ENCODE data around the gene HBA1.
"Not testable (repeated sequence)": the region's sequence is repeated elsewhere in the genome, so short reads cannot be mapped to it uniquely, and the experiment has no call there.

The HBA1 gene

GRCh38 chr16:187330-187729 lies 10.8 kb downstream of the HBA1 start:
- no peak overlapping the region for H3K4me3 Mint-ChIP-seq
- no peak for ATAC-seq (replicated peaks)
- H3K27ac Mint-ChIP-seq = no peak overlapping the region

DNA sequence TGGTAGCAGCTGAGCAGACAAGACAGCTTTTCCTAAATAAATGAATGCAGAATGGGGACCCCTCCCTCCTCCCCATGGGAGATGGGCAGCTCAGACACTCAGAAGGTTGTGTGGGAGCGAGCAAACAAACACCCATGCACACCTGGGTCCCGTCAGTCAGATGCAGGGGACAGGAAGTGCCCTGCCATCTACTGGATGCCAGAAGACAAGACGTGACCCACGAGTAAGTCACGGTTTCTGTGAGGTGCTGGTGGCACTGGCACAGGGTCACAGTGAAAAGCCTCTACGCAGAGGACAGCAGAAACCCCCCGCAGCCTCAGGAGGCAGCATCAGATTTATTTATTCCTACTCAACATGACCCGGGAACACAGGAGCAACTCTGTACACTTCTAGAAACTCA lies 12.2 kb downstream of the HBA1 start:
- peak overlapping the region; percentile 37 for H3K27ac Mint-ChIP-seq
- peaks cover 0 to 3% of the 10 kb centered on the region in 2 donors for H3K4me1 Mint-ChIP-seq
- ATAC-seq (replicated peaks) = peak; percentile 62 to 78
- no peak for DNase-seq
- H3K9me3 Mint-ChIP-seq = no peaks in the 10 kb centered on the region
- no peak overlapping the region for H3K4me3 Mint-ChIP-seq
- no peaks in the 10 kb centered on the region for H3K27me3 Mint-ChIP-seq
- peaks cover 43 to 57% of the 10 kb centered on the region in 2 donors for H3K36me3 Mint-ChIP-seq

More at GRCh38 chr16:187330-187729, 10.8 kb downstream of the HBA1 start:
- peaks cover 0 to 3% of the 10 kb centered on the region in 2 donors for H3K4me1 Mint-ChIP-seq
- H3K9me3 Mint-ChIP-seq = no peaks in the 10 kb centered on the region
- peaks cover 37 to 55% of the 10 kb centered on the region in 2 donors for H3K36me3 Mint-ChIP-seq
- no peak for DNase-seq
- no peaks in the 10 kb centered on the region for H3K27me3 Mint-ChIP-seq

DNA sequence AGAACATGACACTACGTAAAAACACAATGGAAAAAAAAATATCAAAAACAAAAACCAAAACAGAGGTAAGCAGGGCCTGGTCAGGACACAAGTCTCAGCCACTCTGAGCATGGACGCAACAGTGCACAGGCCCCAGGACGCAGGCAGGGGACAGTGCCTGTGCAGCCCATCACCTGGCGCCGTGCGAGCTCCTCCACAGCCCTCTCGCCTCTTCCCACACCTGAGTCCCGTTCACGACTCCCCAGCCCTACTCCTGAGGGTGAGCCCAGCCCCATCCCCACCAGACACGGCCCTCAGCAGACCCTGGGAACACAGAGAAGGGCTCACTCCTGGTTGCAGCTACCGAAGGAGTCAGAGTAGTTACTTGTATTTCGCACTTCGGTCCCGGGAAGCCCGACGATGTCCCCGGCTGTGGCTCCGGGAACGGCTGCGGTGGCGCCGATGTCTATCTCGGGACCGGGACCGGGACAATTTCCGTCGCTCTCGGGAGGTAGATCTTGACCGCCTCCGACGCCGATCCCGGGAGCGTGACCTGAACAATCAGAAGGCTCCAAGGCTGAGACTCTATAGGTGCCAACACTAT lies 13.2 kb downstream of the HBA1 start:
- H3K4me1 Mint-ChIP-seq = peaks cover 0 to 3% of the 10 kb centered on the region in 2 donors
- no peak overlapping the region for H3K4me3 Mint-ChIP-seq
- no peak for DNase-seq
- H3K27ac Mint-ChIP-seq = peak overlapping the region; percentile 88
- H3K36me3 Mint-ChIP-seq = peaks cover 50 to 62% of the 10 kb centered on the region in 2 donors
- no peaks in the 10 kb centered on the region for H3K27me3 Mint-ChIP-seq
- ATAC-seq (replicated peaks) = no peak
- H3K9me3 Mint-ChIP-seq = no peaks in the 10 kb centered on the region

DNA sequence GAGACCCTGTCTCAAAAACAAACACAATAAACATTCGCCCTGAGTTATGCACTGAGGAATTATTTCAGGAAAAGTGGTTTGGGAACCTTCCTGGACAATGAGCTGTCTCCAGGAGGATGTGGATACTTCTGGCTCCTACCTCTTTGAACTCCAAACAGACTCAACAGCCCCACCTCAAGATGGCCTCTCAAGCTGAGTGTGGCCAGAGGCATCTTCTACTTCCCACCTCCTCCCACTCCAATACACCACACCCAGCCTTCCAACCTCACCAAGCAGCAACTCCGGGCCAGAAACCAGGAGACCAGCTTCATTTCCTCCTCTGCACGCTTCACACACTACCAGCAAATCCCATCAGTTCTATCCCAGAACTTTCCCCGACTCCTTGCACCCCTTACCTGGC lies 15.4 kb downstream of the HBA1 start:
- no peaks in the 10 kb centered on the region for H3K27me3 Mint-ChIP-seq
- no peaks in the 10 kb centered on the region for H3K9me3 Mint-ChIP-seq
- DNase-seq = no peak
- H3K27ac Mint-ChIP-seq = peak overlapping the region; percentile 42
- no peaks in the 10 kb centered on the region for H3K4me1 Mint-ChIP-seq
- H3K36me3 Mint-ChIP-seq = peaks cover 44 to 59% of the 10 kb centered on the region in 2 donors
- ATAC-seq (replicated peaks) = no peak
- H3K4me3 Mint-ChIP-seq = peak overlapping the region in 1 of 2 donors; percentile 28

GRCh38 chr16:192686-193085 lies 16.2 kb downstream of the HBA1 start:
- ATAC-seq (replicated peaks) (no peak), DNase-seq (no peak)
- H3K4me3 Mint-ChIP-seq = no peak overlapping the region
- no peaks in the 10 kb centered on the region for H3K4me1 Mint-ChIP-seq
- H3K9me3 Mint-ChIP-seq = no peaks in the 10 kb centered on the region
- H3K36me3 Mint-ChIP-seq = peaks cover 49 to 58% of the 10 kb centered on the region in 2 donors
- H3K27ac Mint-ChIP-seq = no peak overlapping the region
- no peaks in the 10 kb centered on the region for H3K27me3 Mint-ChIP-seq

DNA sequence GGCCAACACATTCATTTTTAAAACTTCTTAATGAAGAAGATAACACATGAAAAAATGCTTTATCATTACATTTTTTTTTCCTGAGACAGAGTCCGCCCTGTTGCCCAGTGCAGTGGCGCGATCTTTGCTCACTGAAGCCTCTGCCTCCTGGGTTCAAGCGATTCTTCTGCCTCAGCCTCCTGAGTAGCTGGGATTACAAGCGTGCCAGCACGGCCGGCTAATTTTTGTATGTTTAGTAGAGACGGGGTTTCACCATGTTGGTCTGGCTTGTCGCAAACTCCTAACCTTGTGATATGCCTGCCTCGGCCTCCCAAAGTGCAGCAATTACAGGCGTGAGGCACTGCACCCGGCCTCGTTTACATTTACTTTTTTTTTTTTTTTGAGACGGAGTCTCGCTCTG lies 17.0 kb downstream of the HBA1 start:
- Mint-ChIP-seq H3K27me3 (no peaks in the 10 kb centered on the region), H3K4me1 (no peaks in the 10 kb centered on the region), H3K27ac (no peak overlapping the region), H3K4me3 (no peak overlapping the region), H3K9me3 (no peaks in the 10 kb centered on the region), H3K36me3 (peaks cover 50 to 60% of the 10 kb centered on the region in 2 donors)
- ATAC-seq (replicated peaks) = no peak
- DNase-seq = no peak

DNA sequence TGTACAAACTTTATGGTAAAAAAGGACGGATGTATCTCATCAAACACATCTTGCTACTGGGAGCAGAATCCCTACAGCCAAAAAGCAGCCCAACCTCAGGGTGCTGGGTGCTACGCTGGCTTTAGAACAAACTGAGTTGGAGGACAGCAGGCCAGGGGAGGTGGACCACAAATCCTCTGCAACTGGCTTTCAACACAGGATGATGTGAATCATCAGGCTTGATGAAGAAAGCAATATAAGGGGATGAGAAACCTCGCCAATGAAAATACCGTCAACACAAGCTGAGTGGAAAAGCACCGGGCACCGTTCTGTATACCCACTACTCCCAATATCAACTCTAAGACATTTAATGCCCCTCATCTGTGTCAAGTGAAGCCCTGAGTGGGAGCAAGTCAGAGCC lies 18.0 kb downstream of the HBA1 start:
- no peak overlapping the region for H3K4me3 Mint-ChIP-seq
- no peaks in the 10 kb centered on the region for H3K27me3 Mint-ChIP-seq
- no peaks in the 10 kb centered on the region for H3K4me1 Mint-ChIP-seq
- DNase-seq (no peak), ATAC-seq (replicated peaks) (no peak)
- H3K36me3 Mint-ChIP-seq = peaks cover 47 to 52% of the 10 kb centered on the region in 2 donors
- no peak overlapping the region for H3K27ac Mint-ChIP-seq
- H3K9me3 Mint-ChIP-seq = no peaks in the 10 kb centered on the region

- Mint-ChIP-seq H3K36me3 (peaks cover 20 to 32% of the 10 kb centered on the region in 2 donors), H3K4me1 (no peaks in the 10 kb centered on the region), H3K4me3 (no peak overlapping the region), H3K9me3 (no peaks in the 10 kb centered on the region), H3K27ac (no peak overlapping the region), H3K27me3 (no peaks in the 10 kb centered on the region)
- ATAC-seq (replicated peaks) (no peak), DNase-seq (no peak)
These were observed 23.9 kb downstream of the HBA1 start for GRCh38 chr16:200388-200787.

DNA sequence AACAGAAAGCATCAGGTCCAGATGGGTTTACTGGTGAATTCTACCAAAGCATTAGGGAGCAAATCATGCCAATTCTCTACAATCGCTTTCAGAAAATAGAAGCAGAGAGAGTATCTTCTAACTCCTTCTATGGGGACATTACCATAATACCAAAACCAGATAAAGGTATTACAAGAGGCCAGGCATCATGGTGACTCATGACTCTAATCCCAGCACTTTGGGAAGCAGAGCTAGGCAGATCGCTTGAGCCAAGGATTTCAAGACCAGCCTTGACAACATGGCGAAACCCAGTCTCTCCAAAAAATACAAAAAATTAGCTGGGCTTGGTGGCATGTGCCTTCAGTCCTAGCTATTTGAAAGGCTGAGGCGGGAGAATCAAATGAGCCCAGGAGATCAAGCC lies 26.8 kb downstream of the HBA1 start:
- Mint-ChIP-seq H3K9me3 (no peaks in the 10 kb centered on the region), H3K27ac (no peak overlapping the region), H3K27me3 (no peaks in the 10 kb centered on the region), H3K36me3 (peaks cover 25 to 36% of the 10 kb centered on the region in 2 donors), H3K4me3 (no peak overlapping the region), H3K4me1 (no peaks in the 10 kb centered on the region)
- ATAC-seq (replicated peaks) (no peak), DNase-seq (no peak)

DNA sequence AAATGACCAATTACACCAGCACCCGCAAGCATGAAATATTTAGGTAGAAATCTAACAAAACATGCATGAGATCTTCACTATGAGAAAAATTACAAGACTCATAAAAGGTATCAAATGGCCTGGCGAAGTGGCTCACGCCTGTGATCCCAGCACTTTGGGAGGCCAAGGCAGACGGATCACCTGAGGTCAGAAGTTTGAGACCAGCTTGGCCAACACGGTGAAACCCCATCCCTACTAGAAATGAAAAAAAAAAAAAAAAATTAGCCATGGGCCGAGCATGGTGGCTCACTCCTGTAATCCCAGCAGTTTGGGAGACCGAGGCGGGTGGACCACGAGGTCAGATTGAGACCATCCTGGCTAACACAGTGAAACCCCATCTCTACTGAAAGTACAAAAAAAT lies 27.6 kb downstream of the HBA1 start:
- peaks cover 28 to 36% of the 10 kb centered on the region in 2 donors for H3K36me3 Mint-ChIP-seq
- not testable (repeated sequence) for DNase-seq, H3K4me1 Mint-ChIP-seq

GRCh38 chr16:209359-209758 lies 32.9 kb downstream of the HBA1 start:
- not testable (repeated sequence) for H3K9me3 Mint-ChIP-seq; H3K27me3 Mint-ChIP-seq; H3K27ac Mint-ChIP-seq; DNase-seq; H3K4me3 Mint-ChIP-seq; ATAC-seq (replicated peaks)
- H3K36me3 Mint-ChIP-seq = peaks cover 17 to 34% of the 10 kb centered on the region in 2 donors
- H3K4me1 Mint-ChIP-seq = peaks cover 9 to 12% of the 10 kb centered on the region in 2 donors

More for the DNA sequence above, 27.6 kb downstream of the HBA1 start:
- not testable (repeated sequence) for ATAC-seq (replicated peaks); H3K27me3 Mint-ChIP-seq; H3K27ac Mint-ChIP-seq; H3K4me3 Mint-ChIP-seq; H3K9me3 Mint-ChIP-seq

DNA sequence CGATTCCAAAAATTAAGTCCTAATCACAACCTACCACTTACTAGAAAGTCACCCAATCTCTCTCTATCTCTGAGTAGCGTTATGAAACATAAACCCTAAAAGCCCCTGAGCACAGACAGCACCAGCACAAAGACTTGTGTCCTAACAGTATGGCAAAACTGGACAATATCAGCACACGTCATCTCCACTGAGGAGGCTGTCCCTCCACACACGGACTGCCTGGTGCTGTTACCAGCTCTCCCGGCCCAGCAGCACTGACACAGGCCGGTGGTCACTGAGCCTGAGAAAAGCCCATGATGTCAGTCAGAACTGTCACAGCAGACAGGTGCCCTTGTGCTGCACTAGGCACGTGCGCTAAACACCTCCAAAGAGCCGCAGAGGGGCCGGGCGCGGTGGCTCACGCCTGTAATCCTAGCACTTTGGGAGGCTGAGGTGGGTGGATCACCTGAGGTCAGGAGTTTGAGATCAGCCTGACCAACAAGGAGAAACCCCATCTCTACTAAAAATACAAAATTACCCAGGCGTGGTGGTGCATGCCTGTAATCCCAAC lies 35.2 kb downstream of the HBA1 start:
- peaks cover 13 to 35% of the 10 kb centered on the region in 2 donors for H3K36me3 Mint-ChIP-seq

DNA sequence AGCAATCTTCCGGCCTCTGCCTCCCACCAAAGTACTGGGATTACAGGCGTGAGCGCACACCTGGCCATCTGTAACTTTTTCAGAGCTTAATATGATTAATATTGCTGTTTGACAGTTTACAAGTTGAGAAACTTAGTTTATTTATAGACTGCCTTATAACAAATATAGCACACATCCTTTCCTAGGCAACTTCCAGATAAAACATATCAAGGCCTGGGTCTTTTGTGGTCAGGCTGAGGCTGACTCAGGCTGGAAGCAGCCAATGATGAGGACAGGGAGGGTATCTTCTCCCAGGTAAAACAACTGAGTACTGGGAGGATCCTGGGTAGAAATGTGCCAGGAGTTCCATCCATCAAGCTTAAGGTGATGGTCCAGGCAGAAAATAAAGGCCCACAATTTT lies 36.5 kb downstream of the HBA1 start:
- H3K4me1 Mint-ChIP-seq = peaks cover 9 to 15% of the 10 kb centered on the region in 2 donors
- peaks cover 18 to 38% of the 10 kb centered on the region in 2 donors for H3K36me3 Mint-ChIP-seq
- H3K27me3 Mint-ChIP-seq = no peaks in the 10 kb centered on the region
- H3K4me3 Mint-ChIP-seq = no peak overlapping the region
- DNase-seq (no peak), ATAC-seq (replicated peaks) (no peak)
- no peak overlapping the region for H3K27ac Mint-ChIP-seq
- H3K9me3 Mint-ChIP-seq = no peaks in the 10 kb centered on the region

More for the DNA sequence above, 35.2 kb downstream of the HBA1 start:
- Mint-ChIP-seq H3K27ac (peak overlapping the region; percentile 31), H3K4me1 (peaks cover 9 to 15% of the 10 kb centered on the region in 2 donors)
- not testable (repeated sequence) for DNase-seq; H3K9me3 Mint-ChIP-seq; H3K27me3 Mint-ChIP-seq; H3K4me3 Mint-ChIP-seq; ATAC-seq (replicated peaks)

- H3K9me3 Mint-ChIP-seq = no peaks in the 10 kb centered on the region
- no peaks in the 10 kb centered on the region for H3K27me3 Mint-ChIP-seq
- H3K4me3 Mint-ChIP-seq = no peak overlapping the region
- peaks cover 32 to 36% of the 10 kb centered on the region in 2 donors for H3K36me3 Mint-ChIP-seq
- H3K4me1 Mint-ChIP-seq = peaks cover 3 to 7% of the 10 kb centered on the region in 2 donors
- no peak overlapping the region for H3K27ac Mint-ChIP-seq
- ATAC-seq (replicated peaks) (no peak), DNase-seq (no peak)
These were observed 43.5 kb downstream of the HBA1 start for GRCh38 chr16:220021-220420.
